ENCODE results near the gene SLC25A4.

GRCh38 chr4:185144601-185145240, 1.7 kb downstream of the SLC25A4 start:
- no peak for TF ChIP-seq EZH2 (IDR thresholded peaks at IDR 0.05; ENCODE audit: borderline replicate concordance, low read depth, low read length, poor library complexity, severe bottlenecking)
- TF ChIP-seq CTCF (conservative IDR thresholded peaks at IDR 0.05; ENCODE audit: low read depth, low read length), result no peak

All from A673 (cell line).